Neural cell (in vitro differentiated cells): ENCODE measurements around the gene KRTAP6-2. TPM values are rescaled to one million over a fixed set of nuclear protein-coding genes. Genes with fewer than 3 reads are reported as not detected.

Source experiments
- H2AFZ ChIP-seq: fragments of 200-600, 300-800 bp; sonication (generic), shearing (Covaris generic); 2 replicates; pipeline ENCODE4 v1.6.0; 2014; ENCODE audit warnings: low read depth, mild to moderate bottlenecking, antibody characterized with exemption, low read length, moderate library complexity
- H3F3A ChIP-seq: fragments of 200-600 bp; shearing (Covaris generic); 2 replicates; pipeline ENCODE4 v1.6.1; 2016; ENCODE audit warnings: mild to moderate bottlenecking, moderate library complexity, mixed read lengths, antibody characterized with exemption, low read length; ENCODE audit not compliant: insufficient read depth, poor library complexity, severe bottlenecking
- H3K27ac ChIP-seq: fragments of 200-600, 300-800 bp; sonication (generic), shearing (Covaris generic); 2 replicates; pipeline ENCODE4 v1.5.1; 2014; ENCODE audit warnings: mild to moderate bottlenecking, low read length, moderate library complexity
- H3K27me3 ChIP-seq: fragments of 300-800, 200-600 bp; sonication (generic), shearing (Covaris generic); 2 replicates; pipeline ENCODE4 v1.6.0; 2014; ENCODE audit warnings: mild to moderate bottlenecking, low read depth, low read length, moderate library complexity; ENCODE audit not compliant: insufficient read depth
- H3K36me3 ChIP-seq: fragments of 300-800, 200-600 bp; sonication (generic), shearing (Covaris generic); 2 replicates; pipeline ENCODE4 v1.5.1; 2014; ENCODE audit warnings: mild to moderate bottlenecking, antibody characterized with exemption, low read length, moderate library complexity; ENCODE audit not compliant: insufficient read depth
- H3K4me2 ChIP-seq: fragments of 300-800, 200-600 bp; sonication (generic), shearing (Covaris generic); 2 replicates; pipeline ENCODE4 v1.6.0; 2014; ENCODE audit warnings: mild to moderate bottlenecking, low read length
- H3K4me3 ChIP-seq: fragments of 300-800, 200-600 bp; sonication (generic), shearing (Covaris generic); 2 replicates; pipeline ENCODE4 v1.5.1; 2014; ENCODE audit warnings: mild to moderate bottlenecking, low read length, moderate library complexity
- H3K79me2 ChIP-seq: fragments of 200-600 bp; shearing (Covaris generic); replicated peaks from 2 replicates; pipeline ENCODE4 v1.6.0; 2014; ENCODE audit warnings: mild to moderate bottlenecking, low read length, moderate library complexity; ENCODE audit not compliant: insufficient read depth
- H3K9ac ChIP-seq: fragments of 300-800, 200-600 bp; sonication (generic), shearing (Covaris generic); 2 replicates; pipeline ENCODE4 v1.6.1; 2016; ENCODE audit warnings: mild to moderate bottlenecking, low read length, mixed read lengths
- H3K9me2 ChIP-seq: fragments of 200-600 bp; shearing (Covaris generic); 2 replicates; pipeline ENCODE4 v1.6.1; 2016; ENCODE audit warnings: mild to moderate bottlenecking, low read length, mixed read lengths; ENCODE audit not compliant: insufficient read depth
- H3K9me3 ChIP-seq: fragments of 200-600, 300-800 bp; sonication (generic), shearing (Covaris generic); 2 replicates; pipeline ENCODE4 v1.6.1; 2016; ENCODE audit warnings: mild to moderate bottlenecking, mixed run types, low read length, moderate library complexity, mixed read lengths
- H4K20me1 ChIP-seq: fragments of 200-600 bp; shearing (Covaris generic); 2 replicates; pipeline ENCODE4 v1.6.1; 2016; ENCODE audit warnings: mild to moderate bottlenecking, mixed run types; ENCODE audit not compliant: insufficient read depth
- CTCF ChIP-seq: fragments of 450-650 bp; IDR thresholded peaks from 2 replicates; pipeline ENCODE4 v1.5.1; 2014; ENCODE audit warnings: antibody characterized with exemption, mild to moderate bottlenecking, moderate library complexity; ENCODE audit not compliant: poor library complexity, severe bottlenecking
- EP300 ChIP-seq: fragments of 450-650 bp; conservative IDR thresholded peaks from 2 replicates; pipeline ENCODE4 v1.6.1; 2014; ENCODE audit warnings: antibody characterized with exemption, mild to moderate bottlenecking, moderate library complexity; ENCODE audit not compliant: poor library complexity, severe bottlenecking
- EZH2 ChIP-seq: fragments of 200-600, 300-800 bp; shearing (Covaris generic), sonication (generic); IDR thresholded peaks from 2 replicates; pipeline ENCODE4 v1.6.1; 2014; ENCODE audit warnings: antibody characterized with exemption, low read length, borderline replicate concordance, mild to moderate bottlenecking; ENCODE audit not compliant: insufficient read depth, poor library complexity, severe bottlenecking
- MXI1 ChIP-seq: fragments of 450-650 bp; conservative IDR thresholded peaks from 2 replicates; pipeline ENCODE4 v1.6.1; 2014; ENCODE audit warnings: antibody characterized with exemption, mild to moderate bottlenecking; ENCODE audit not compliant: poor library complexity, severe bottlenecking
- POLR2AphosphoS5 ChIP-seq: IDR thresholded peaks from 2 replicates; pipeline ENCODE4 v1.6.1; 2012
- RAD21 ChIP-seq: fragments of 450-650 bp; conservative IDR thresholded peaks from 2 replicates; pipeline ENCODE4 v1.6.1; 2014; ENCODE audit warnings: antibody characterized with exemption, mild to moderate bottlenecking, moderate library complexity
- REST ChIP-seq: IDR thresholded peaks from 2 replicates; pipeline ENCODE4 v1.6.1; 2012; ENCODE audit warnings: borderline replicate concordance
- SMC3 ChIP-seq: fragments of 450-650 bp; conservative IDR thresholded peaks from 2 replicates; pipeline ENCODE4 v1.6.1; 2014; ENCODE audit warnings: antibody characterized with exemption, mild to moderate bottlenecking, moderate library complexity; ENCODE audit not compliant: poor library complexity
- TAF1 ChIP-seq: IDR thresholded peaks from 2 replicates; pipeline ENCODE4 v1.6.1; 2012; ENCODE audit warnings: low read depth
- polyA plus RNA-seq: library from polyadenylated mRNA; depleted of rRNA; stranded (reverse); fragments of >200 nt; gene quantifications from 2 replicates; pipeline ENCODE4 v1.2.3, GENCODE V29; 2014

KRTAP6-2 gene
- polyA plus RNA-seq, 1 donor from 2014 or later, result not detected

GRCh38 chr21:30634906-30635305 lies 36.2 kb upstream of the KRTAP6-2 start, which contains the start of gene KRTAP20-2:
Gene KRTAP20-2, plus strand, starts transcription at chr21:30635206. Its CDS starts 58 bp downstream, at chr21:30635264.
- Histone ChIP-seq H3K27me3 (no peaks in the 10 kb centered on the region), H3K4me2 (no peak within 1 kb of the TSS), H3K9me2 (no peaks in the 10 kb centered on the region), H3K79me2 (no peaks in the 10 kb centered on the region), H3F3A (no peaks in the 10 kb centered on the region), H3K4me3 (no peak within 1 kb of the TSS), H2AFZ (no peak within 1 kb of the TSS), H3K36me3 (no peaks in the 10 kb centered on the region), H3K27ac (no peak within 1 kb of the TSS), H3K9me3 (no peaks in the 10 kb centered on the region), H3K9ac (no peak within 1 kb of the TSS), H4K20me1 (no peaks in the 10 kb centered on the region)
- TF ChIP-seq SMC3 (no peak), REST (no peak), EZH2 (no peak), EP300 (no peak), POLR2AphosphoS5 (no peak), RAD21 (no peak), CTCF (no peak), TAF1 (no peak), MXI1 (no peak)

GRCh38 chr21:30629200-30629599 lies 30.5 kb upstream of the KRTAP6-2 start:
- H3K4me3 ChIP-seq, result no peak overlapping the region
- no peak overlapping the region for H3K27ac ChIP-seq
- no peaks in the 10 kb centered on the region for H3K9me2 ChIP-seq
- H4K20me1 ChIP-seq, result no peaks in the 10 kb centered on the region
- H3F3A ChIP-seq, result no peaks in the 10 kb centered on the region
- no peaks in the 10 kb centered on the region for H3K27me3 ChIP-seq
- no peaks in the 10 kb centered on the region for H3K36me3 ChIP-seq
- TF ChIP-seq SMC3 (no peak), RAD21 (no peak), TAF1 (no peak)
- no peaks in the 10 kb centered on the region for H3K79me2 ChIP-seq
- no peak overlapping the region for H2AFZ ChIP-seq
- H3K9ac ChIP-seq, result no peak overlapping the region
- H3K9me3 ChIP-seq, result peaks cover 6% of the 10 kb centered on the region
- no peak overlapping the region for H3K4me2 ChIP-seq

GRCh38 chr21:30628109-30628508 lies 29.4 kb upstream of the KRTAP6-2 start:
- TF ChIP-seq POLR2AphosphoS5, result no peak
- no peak for TF ChIP-seq TAF1
- no peak for TF ChIP-seq RAD21
- no peak for TF ChIP-seq EZH2
- TF ChIP-seq CTCF, result no peak
- no peak for TF ChIP-seq EP300
- TF ChIP-seq SMC3, result no peak
- no peak for TF ChIP-seq REST
- no peak for TF ChIP-seq MXI1
- no peak overlapping the region for H2AFZ ChIP-seq

More at GRCh38 chr21:30628109-30628508, 29.4 kb upstream of the KRTAP6-2 start:
- Histone ChIP-seq H3K4me3 (no peak overlapping the region), H3K27me3 (no peaks in the 10 kb centered on the region), H3K27ac (no peak overlapping the region), H3K9me2 (no peaks in the 10 kb centered on the region), H3K36me3 (no peaks in the 10 kb centered on the region), H3K79me2 (no peaks in the 10 kb centered on the region), H3K4me2 (no peak overlapping the region), H3K9ac (no peak overlapping the region), H3F3A (no peaks in the 10 kb centered on the region), H4K20me1 (no peaks in the 10 kb centered on the region), H3K9me3 (peaks cover 6% of the 10 kb centered on the region)
